Stomach (tissue), 9 donors: ENCODE measurements around the gene TRIM33. TPM values are rescaled to one million over a fixed set of nuclear protein-coding genes. Genes with fewer than 3 reads are reported as not detected.

ENCODE experiments used
- DNase-seq, 2 donors: peaks; one replicate each; pipeline versions ENCODE4 v3.0.0 to v3.0.0-alpha.2; 2013 to 2019
- H3K27ac ChIP-seq, 5 donors: fragments of 200-600 bp in 4 of 5; sonication (generic) in 4 of 5; one replicate each; pipeline ENCODE4 v1.5.1; 2013 to 2019; ENCODE audit warnings: mild to moderate bottlenecking in 1 of 5, moderate library complexity in 1 of 5
- H3K27me3 ChIP-seq, 3 donors: fragments of 200-600 bp; sonication (generic); one replicate each; pipeline ENCODE4 v1.5.1; 2017 to 2019; ENCODE audit warnings: mixed run types in 1 of 3
- H3K36me3 ChIP-seq, 4 donors: fragments of 200-600 bp; sonication (generic); 1 replicate in 3 of 4; 2 replicates in 1 of 4; pipeline ENCODE4 v1.5.1; 2016 to 2019
- H3K4me1 ChIP-seq, 4 donors: fragments of 200-600 bp; sonication (generic); one replicate each; pipeline ENCODE4 v1.5.1; 2016 to 2019
- H3K4me3 ChIP-seq, 4 donors: fragments of 200-600 bp; sonication (generic) in 3 of 4; one replicate each; pipeline ENCODE4 v1.5.1; 2016 to 2019; ENCODE audit warnings: mild to moderate bottlenecking in 1 of 4
- H3K9me3 ChIP-seq, 4 donors: fragments of 200-600 bp; sonication (generic); one replicate each; pipeline ENCODE4 v1.5.1; 2016 to 2019
- EP300 ChIP-seq: sonication (generic); formaldehyde crosslinking; IDR thresholded peaks from one replicate; pipeline ENCODE4 v1.6.1; 2017; ENCODE audit warnings: antibody characterized with exemption
- POLR2A ChIP-seq, 4 donors: fragments of 450-650 bp; IDR thresholded peaks; one replicate each; pipeline ENCODE4 v1.6.1; 2016; ENCODE audit warnings: antibody characterized with exemption in 4 of 4, control low read depth in 2 of 4, mild to moderate bottlenecking in 1 of 4, moderate library complexity in 1 of 4
- POLR2AphosphoS5 ChIP-seq, 3 donors: sonication (generic); formaldehyde crosslinking; IDR thresholded peaks; one replicate each; pipeline ENCODE4 v1.6.1; 2016; ENCODE audit warnings: antibody characterized with exemption in 3 of 3
- WGBS, 5 donors: extraction: QIAGEN DNeasy Blood & Tissue Kit in 3 of 5; methylation state at CpG; one replicate each; pipeline versions ENCODE4 v1.1.5 to v1.1.7; 2013 to 2018; 5-methylcytosine and 5-hydroxymethylcytosine counted together
- intact Hi-C: fragments of 100-400 bp; cut with DNase I; formaldehyde crosslinking; loops from one replicate; pipeline ENCODE4 v1.15.1; 2023; ENCODE audit warnings: low total_unique reads
- polyA plus RNA-seq, 3 donors: library from polyadenylated mRNA; stranded (reverse); fragments of 200-250 nt; gene quantifications; one replicate each; pipeline ENCODE4 v1.2.3, GENCODE V29; 2013
- total RNA-seq, 5 donors: library from RNA; depleted of rRNA; stranded (reverse); fragments of >200 nt; gene quantifications; one replicate each; pipeline versions ENCODE4 v1.1.0 to v1.2.3, GENCODE V29; 2014 to 2016
- TF ChIP-seq, protein P1 (sequence below), 7 experiments: fragments of 450-650 bp in 4 of 7; fragments of 200-600 bp in 3 of 7; sonication (generic) in 3 of 7; IDR thresholded peaks; one replicate each; pipeline ENCODE4 v1.5.1; 2016 to 2019; ENCODE audit warnings: antibody characterized with exemption in 7 of 7, control low read depth in 2 of 7, mild to moderate bottlenecking in 1 of 7
- donor health status: healthy with polysubstance abuse.
- donor health status: Bipolar disorder and iron deficiency.
- donor health status: healthy.

Gene TRIM33
- total and polyA plus RNA-seq, 8 donors, result 7.2 to 211 (median 40.5) TPM

DNA sequence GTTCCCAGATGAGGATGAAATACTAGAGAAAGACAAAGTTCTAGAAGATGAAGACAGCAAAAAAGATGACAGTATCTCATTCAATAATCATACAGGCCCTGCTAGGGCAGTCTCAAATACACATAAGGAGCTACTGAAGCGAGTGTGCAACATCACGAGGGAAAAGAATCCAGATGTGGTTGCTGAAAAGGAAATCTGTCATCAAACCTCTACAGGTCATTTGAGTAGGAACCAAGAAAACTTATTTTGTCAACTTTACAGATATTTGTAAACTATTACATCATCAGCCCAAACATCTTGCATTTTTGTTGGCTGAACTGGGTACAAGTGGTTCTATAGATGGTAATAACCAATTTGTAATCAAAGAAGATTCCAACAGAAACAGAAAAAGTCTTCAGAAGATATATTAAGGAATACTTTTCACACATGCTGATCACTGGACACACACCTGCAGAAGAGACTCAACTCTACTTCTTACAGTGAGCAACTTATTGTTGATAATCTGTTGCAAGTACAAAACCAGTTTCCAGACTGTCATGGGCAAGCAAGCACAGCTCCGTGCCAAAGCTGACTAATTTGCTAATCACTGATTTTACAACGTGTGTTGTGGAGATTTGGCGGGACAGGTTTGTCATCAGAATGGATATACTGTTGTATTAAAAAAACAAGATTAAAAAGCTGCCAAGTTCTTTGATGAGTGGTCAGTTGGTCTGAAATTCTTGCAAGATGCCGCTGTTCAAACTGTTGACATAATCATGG is 42.1 kb downstream of the TRIM33 start:
- H3K4me3 ChIP-seq, result no peak overlapping the region
- 55 to 63% (median 59%) methylated on average over 6 of the region's 6 CpGs for WGBS, 5 donors
- H3K4me1 ChIP-seq, result peaks cover 4 to 46% (median 30%) of the 10 kb centered on the region in 4 donors
- H3K27me3 ChIP-seq, result no peaks in the 10 kb centered on the region
- no peak for TF ChIP-seq POLR2AphosphoS5 (IDR thresholded peaks at IDR 0.05)
- no peak for TF ChIP-seq EP300
- TF ChIP-seq, protein P1, sequence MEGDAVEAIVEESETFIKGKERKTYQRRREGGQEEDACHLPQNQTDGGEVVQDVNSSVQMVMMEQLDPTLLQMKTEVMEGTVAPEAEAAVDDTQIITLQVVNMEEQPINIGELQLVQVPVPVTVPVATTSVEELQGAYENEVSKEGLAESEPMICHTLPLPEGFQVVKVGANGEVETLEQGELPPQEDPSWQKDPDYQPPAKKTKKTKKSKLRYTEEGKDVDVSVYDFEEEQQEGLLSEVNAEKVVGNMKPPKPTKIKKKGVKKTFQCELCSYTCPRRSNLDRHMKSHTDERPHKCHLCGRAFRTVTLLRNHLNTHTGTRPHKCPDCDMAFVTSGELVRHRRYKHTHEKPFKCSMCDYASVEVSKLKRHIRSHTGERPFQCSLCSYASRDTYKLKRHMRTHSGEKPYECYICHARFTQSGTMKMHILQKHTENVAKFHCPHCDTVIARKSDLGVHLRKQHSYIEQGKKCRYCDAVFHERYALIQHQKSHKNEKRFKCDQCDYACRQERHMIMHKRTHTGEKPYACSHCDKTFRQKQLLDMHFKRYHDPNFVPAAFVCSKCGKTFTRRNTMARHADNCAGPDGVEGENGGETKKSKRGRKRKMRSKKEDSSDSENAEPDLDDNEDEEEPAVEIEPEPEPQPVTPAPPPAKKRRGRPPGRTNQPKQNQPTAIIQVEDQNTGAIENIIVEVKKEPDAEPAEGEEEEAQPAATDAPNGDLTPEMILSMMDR (IDR thresholded peaks at IDR 0.05), result no peak
- no peak for TF ChIP-seq POLR2A (IDR thresholded peaks at IDR 0.05)
- no peak overlapping the region for H3K27ac ChIP-seq
- H3K36me3 ChIP-seq, result no peaks in the 10 kb centered on the region
- intact Hi-C loops, result no loop called here
- no peak for DNase-seq
- H3K9me3 ChIP-seq, result no peaks in the 10 kb centered on the region

DNA sequence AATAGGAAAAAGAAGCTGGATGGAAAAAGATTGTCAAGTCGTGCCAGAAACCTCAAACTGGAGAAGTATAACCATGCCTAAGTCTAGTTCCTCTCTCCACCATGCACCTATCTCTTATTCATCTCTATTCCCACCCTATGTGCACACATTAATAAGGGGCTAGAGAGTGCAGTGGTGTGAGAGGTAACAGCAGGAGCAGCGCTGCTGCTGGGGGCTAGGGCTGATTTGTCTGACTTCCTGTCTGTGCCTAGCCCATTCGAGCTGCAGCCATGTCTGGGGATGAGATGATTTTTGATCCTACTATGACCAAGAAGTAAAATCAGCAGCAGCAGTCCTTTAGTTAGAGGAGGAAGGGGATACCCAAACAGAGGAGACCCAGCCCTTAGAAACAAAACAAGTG is 43.0 kb downstream of the TRIM33 start:
- Histone ChIP-seq H3K36me3 (no peaks in the 10 kb centered on the region), H3K27ac (no peak overlapping the region), H3K4me3 (no peak overlapping the region), H3K27me3 (no peaks in the 10 kb centered on the region), H3K4me1 (peaks cover 4 to 46% (median 30%) of the 10 kb centered on the region in 4 donors), H3K9me3 (no peaks in the 10 kb centered on the region)
- DNase-seq, result no peak
- 41 to 66% (median 60%) methylated on average over 3 of the region's 3 CpGs for WGBS, 5 donors
- intact Hi-C loops, result no loop called here
- TF ChIP-seq EP300 (no peak), POLR2A (IDR thresholded peaks at IDR 0.05) (no peak), POLR2AphosphoS5 (IDR thresholded peaks at IDR 0.05) (no peak)
- TF ChIP-seq, protein P1 (IDR thresholded peaks at IDR 0.05), result no peak

DNA sequence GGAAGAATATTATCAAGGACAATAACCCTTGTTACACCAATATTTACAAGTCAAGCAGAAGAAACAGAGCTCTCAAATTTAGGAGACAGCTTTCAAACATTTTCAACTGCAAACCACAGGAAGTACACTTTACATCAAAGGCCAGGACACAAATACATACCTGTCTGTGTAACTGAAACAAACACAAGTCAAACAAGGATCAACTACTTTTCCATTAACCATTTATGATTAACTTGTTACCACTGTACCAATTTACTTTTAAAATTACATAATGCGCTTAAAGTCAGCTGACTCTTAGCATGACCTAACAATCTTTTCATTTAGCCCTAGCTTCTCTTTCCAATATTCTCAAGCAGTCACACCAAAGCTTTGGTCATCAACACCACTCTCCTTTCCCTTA is 43.5 kb downstream of the TRIM33 start:
- H3K27ac ChIP-seq, result no peak overlapping the region
- TF ChIP-seq EP300 (no peak), POLR2AphosphoS5 (IDR thresholded peaks at IDR 0.05) (no peak), POLR2A (IDR thresholded peaks at IDR 0.05) (no peak)
- TF ChIP-seq, protein P1 (IDR thresholded peaks at IDR 0.05), result no peak
- intact Hi-C loops, result no loop called here
- H3K36me3 ChIP-seq, result no peaks in the 10 kb centered on the region
- peaks cover 4 to 46% (median 30%) of the 10 kb centered on the region in 4 donors for H3K4me1 ChIP-seq
- H3K27me3 ChIP-seq, result no peaks in the 10 kb centered on the region
- H3K9me3 ChIP-seq, result no peaks in the 10 kb centered on the region
- peak in 1 of 2 donors; percentile 9 for DNase-seq
- no peak overlapping the region for H3K4me3 ChIP-seq
- 57 to 79% (median 69%) methylated on average over 1 of the region's 1 CpG for WGBS, 5 donors

DNA sequence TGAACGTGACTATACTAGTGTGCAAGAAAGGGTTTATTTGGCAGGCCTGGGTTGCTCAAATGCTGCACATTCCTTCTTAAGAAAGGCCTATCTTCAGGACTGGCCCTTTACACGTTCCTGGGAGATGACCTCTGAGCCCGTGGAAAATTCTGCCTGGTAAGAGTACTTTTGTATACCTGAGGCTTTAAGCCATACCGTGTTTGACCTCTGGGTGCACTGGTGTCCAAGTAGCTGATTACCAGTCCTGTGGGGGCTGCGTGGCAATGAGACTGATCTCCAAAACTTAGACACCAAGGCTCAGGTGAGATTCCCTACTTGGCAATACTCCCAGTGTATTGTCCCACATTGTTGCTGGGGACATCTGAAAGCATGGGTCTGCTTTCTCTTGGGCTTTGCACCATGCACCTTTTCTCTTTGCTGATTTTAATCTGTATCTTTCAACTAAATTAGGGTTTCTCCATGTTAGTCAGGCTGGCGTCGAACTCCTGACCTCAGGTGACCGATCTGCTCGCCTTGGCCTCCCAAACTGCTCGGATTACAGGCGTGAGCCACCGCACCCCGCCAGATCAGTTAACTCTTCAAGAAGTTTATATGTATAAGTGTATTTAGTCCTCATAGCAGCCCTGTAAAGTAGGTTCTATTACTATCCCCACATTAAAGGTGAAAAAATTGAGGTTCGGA is 44.5 kb downstream of the TRIM33 start:
- DNase-seq, result peak in 1 of 2 donors; percentile 10
- Histone ChIP-seq H3K4me1 (peaks cover 4 to 41% (median 27%) of the 10 kb centered on the region in 4 donors), H3K27me3 (no peaks in the 10 kb centered on the region), H3K9me3 (no peaks in the 10 kb centered on the region), H3K27ac (no peak overlapping the region), H3K4me3 (no peak overlapping the region), H3K36me3 (peaks cover 0 to 5% (median 2%) of the 10 kb centered on the region in 4 donors)
- 77 to 85% (median 81%) methylated on average over 14 of the region's 14 CpGs for WGBS, 5 donors
- TF ChIP-seq EP300 (no peak), POLR2AphosphoS5 (IDR thresholded peaks at IDR 0.05) (no peak), POLR2A (IDR thresholded peaks at IDR 0.05) (no peak)
- TF ChIP-seq, protein P1 (IDR thresholded peaks at IDR 0.05), result no peak
- intact Hi-C loops, result no loop called here
